ENCODE data around the gene IL22RA2. TPM values are rescaled to one million over a fixed set of nuclear protein-coding genes. Genes with fewer than 3 reads are reported as not detected.

The IL22RA2 gene
- total RNA-seq, 4 donors from 2014 or later, result 0.08 to 0.30 (median 0.22) TPM; not detected in 1

DNA sequence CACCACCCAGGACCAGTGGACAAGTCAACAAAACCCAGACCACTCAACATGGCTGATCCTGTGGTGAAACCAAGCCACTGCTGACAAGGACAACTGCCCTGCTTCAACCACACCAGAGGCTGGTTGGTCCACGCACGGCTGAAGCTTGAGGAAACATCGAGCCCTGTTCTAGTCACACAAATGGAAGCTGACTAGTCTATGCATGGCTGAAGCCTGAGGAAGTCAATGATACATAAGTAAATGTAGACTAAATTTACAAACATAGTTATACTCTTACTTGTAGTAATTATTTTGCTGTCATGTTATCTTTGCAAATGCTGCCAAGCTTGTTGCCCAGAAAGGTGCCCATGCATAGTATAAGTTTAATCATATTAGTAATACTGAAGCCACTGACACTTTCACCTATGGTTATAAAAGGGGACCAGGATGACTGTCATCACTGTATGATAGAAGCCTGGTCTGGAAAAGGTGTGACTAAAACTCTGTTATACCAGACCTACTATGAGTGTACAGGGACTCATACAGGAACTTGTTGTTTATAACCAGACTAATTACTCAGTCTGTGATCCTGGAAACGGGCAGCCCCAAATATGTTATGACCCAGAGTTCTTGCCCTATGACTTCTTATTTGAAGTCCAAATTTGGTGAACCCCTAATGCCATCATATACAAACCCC is 5.6 kb downstream of the IL22RA2 start:
- 92 to 93% methylated on average over 4 of the region's 4 CpGs for WGBS, 2 donors
- no peak for DNase-seq (ENCODE audit: low spot score in 2 of 2)
- no peak overlapping the region for H3K4me3 ChIP-seq (ENCODE audit: low read depth, poor library complexity, severe bottlenecking)
- intact Hi-C loops (cut with DNase I; ENCODE audit: low total_unique reads), result loop anchor here (10.0 kb wide), 1 partner anchor 73 kb away; no protein-coding TSS in a partner anchor
- no peak for TF ChIP-seq POLR2A (IDR thresholded peaks at IDR 0.05)
- TF ChIP-seq, protein P1, sequence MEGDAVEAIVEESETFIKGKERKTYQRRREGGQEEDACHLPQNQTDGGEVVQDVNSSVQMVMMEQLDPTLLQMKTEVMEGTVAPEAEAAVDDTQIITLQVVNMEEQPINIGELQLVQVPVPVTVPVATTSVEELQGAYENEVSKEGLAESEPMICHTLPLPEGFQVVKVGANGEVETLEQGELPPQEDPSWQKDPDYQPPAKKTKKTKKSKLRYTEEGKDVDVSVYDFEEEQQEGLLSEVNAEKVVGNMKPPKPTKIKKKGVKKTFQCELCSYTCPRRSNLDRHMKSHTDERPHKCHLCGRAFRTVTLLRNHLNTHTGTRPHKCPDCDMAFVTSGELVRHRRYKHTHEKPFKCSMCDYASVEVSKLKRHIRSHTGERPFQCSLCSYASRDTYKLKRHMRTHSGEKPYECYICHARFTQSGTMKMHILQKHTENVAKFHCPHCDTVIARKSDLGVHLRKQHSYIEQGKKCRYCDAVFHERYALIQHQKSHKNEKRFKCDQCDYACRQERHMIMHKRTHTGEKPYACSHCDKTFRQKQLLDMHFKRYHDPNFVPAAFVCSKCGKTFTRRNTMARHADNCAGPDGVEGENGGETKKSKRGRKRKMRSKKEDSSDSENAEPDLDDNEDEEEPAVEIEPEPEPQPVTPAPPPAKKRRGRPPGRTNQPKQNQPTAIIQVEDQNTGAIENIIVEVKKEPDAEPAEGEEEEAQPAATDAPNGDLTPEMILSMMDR (IDR thresholded peaks at IDR 0.05), result no peak

DNA sequence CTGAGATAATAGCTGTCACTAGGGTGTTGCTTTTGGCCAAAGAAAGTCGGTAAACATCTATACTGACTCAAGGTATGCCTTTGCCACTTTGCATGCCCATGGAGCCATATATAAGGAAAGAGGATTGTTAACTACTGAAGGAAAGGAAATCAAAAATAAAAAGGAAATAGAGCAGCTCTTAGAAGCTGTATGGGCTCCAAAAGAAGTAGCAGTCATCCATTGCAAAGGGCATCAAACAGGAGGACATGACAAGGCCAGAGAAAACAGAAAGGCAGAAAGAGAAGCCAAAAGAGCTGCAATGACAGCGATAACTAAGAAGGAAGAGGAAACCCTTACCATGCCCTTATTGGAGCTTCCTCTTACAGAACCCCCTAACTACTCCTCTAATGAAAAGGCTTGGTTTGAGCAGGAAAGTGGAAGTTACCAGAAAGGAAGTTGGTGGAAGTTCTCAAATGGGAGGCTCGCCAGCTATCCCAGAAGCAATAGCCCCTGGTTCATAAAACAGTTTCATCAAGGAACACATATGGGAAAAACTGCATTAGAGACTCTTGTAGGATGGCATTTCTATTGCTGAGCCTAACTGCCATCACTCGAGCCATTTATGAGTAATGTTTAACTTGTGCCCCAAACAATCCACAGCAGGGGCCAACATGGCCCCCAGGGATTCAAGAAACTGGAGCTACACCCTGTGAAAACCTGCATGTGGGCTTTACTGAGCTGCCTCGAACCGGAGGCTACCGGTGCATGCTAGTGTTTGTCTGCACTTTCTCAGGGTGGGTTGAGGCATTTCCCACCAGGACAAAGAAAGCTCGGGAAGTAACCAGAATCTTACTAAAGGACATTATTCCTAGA is 7.0 kb downstream of the IL22RA2 start:
- DNase-seq (ENCODE audit: low spot score in 2 of 2), result no peak
- TF ChIP-seq, protein P1 (IDR thresholded peaks at IDR 0.05), result no peak
- TF ChIP-seq POLR2A (IDR thresholded peaks at IDR 0.05), result no peak
- no peak overlapping the region for H3K4me3 ChIP-seq (ENCODE audit: low read depth, poor library complexity, severe bottlenecking)
- WGBS, 2 donors, result 83 to 87% methylated on average over 8 of the region's 8 CpGs
- intact Hi-C loops (cut with DNase I; ENCODE audit: low total_unique reads), result loop anchor here (10.0 kb wide), 1 partner anchor 72 kb away; no protein-coding TSS in a partner anchor

DNA sequence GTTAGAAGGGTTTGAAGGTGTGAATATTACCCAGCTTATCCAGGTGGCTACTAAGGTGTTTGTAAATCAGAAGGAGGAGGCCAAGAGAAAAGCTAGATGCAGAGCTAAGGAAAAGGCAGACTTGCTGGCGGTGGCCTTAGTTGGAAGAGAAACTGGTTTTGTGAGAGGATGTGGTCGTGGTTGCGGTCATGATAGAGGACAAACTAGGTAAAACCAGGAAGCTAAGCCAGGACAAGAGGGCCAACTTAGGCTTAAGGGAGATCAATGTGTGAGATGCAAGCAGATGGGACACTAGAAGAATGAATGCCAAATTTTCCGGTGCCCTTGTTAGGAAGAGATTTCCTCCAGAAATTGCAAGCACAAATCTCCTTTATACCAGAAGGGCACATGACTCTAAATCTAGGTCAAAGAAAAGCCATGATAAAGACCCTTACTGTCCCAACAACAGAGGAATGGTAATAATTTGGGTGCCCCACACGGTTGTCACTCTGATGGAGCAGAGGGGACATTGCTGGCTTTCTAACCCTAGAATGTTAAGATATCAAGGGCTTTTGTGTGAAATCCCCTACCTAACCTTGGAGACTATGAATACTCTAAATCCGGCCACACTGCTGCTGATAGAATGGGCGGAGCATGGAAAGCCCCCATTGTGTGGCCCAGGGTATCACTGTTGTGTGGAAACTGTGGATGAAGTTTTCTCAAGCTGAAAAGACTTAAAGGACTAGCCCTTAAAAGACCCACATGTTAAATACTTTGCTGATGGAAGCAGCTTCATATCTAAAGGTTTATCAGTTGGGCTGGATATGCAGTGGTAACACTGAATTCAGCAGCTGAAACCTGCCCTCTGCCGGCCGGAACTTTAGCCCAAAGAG is 7.8 kb downstream of the IL22RA2 start:
- no peak overlapping the region for H3K4me3 ChIP-seq (ENCODE audit: low read depth, poor library complexity, severe bottlenecking)
- no peak for TF ChIP-seq POLR2A (IDR thresholded peaks at IDR 0.05)
- TF ChIP-seq, protein P1 (IDR thresholded peaks at IDR 0.05), result no peak
- intact Hi-C loops (cut with DNase I; ENCODE audit: low total_unique reads), result loop anchor here (10.0 kb wide), 1 partner anchor 71 kb away; no protein-coding TSS in a partner anchor
- WGBS, 2 donors, result 69 to 73% methylated on average over 9 of the region's 9 CpGs
- DNase-seq (ENCODE audit: low spot score in 2 of 2), result no peak

DNA sequence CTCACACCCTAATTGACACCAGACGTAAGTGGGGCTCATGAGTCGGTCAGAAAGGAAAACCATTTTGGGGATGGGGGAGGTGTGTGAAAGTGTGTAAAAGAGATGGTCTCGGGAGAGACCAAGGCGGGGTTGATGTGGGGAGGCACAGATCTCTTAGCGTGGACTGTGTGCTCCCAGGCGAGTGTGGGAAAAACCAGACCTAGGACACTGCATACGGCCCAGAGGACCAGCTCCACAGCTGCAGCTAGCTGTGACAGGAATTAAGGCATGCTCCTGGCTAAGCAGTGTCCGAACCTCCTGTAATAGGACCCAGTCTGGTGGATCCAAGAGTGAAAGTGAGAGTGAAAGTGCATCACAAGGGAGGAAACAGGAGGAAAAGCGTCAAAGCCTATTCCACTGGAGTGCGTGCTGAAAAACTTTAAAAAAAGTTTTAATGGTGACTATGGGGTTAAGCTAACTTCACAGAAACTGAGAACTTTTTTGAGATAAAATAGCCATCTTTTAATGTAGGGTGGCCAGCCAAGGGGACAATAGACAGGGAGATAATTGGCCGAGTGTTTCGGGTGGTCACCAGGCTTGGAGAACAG is 9.6 kb downstream of the IL22RA2 start:
- intact Hi-C loops (cut with DNase I; ENCODE audit: low total_unique reads), result loop anchor here (10.0 kb wide), 1 partner anchor 69 kb away; no protein-coding TSS in a partner anchor
- no peak overlapping the region for H3K4me3 ChIP-seq (ENCODE audit: low read depth, poor library complexity, severe bottlenecking)
- 83 to 85% methylated on average over 12 of the region's 12 CpGs for WGBS, 2 donors
- DNase-seq (ENCODE audit: low spot score in 2 of 2), result no peak
- TF ChIP-seq, protein P1 (IDR thresholded peaks at IDR 0.05), result no peak
- no peak for TF ChIP-seq POLR2A (IDR thresholded peaks at IDR 0.05)

DNA sequence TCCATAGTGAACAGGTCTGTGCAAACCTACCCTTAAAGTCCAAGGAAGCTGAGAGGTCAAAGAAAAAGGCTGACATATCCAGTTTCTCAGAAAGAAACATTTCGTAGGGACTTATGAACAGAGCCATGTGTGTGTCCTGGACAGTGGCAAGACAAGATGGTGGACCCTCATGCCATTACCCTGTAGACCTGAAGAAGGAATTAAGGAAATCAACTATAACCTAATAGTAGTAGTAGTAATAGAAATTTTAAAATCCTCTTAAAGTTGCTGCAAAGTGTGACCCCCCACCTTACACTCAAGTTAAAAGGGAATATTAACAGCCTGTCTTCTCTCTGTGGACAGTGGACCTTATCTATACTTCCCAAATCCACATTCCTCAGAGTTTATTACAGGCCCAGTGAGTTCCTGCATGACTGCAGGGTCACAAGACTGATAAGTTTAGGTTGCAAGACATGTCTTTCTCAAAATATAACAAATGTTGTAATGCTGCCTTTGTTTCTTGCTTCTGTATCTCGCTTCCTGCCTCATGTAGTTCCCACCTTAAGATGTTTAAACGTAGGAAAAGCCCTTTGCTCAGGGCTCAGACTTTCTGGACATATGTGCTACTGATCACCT is 10.6 kb downstream of the IL22RA2 start:
- intact Hi-C loops (cut with DNase I; ENCODE audit: low total_unique reads), result loop anchor here (10.0 kb wide), 1 partner anchor 68 kb away; no protein-coding TSS in a partner anchor
- DNase-seq (ENCODE audit: low spot score in 2 of 2), result no peak
- H3K4me3 ChIP-seq (ENCODE audit: low read depth, poor library complexity, severe bottlenecking), result no peak overlapping the region
- TF ChIP-seq POLR2A (IDR thresholded peaks at IDR 0.05), result no peak
- TF ChIP-seq, protein P1 (IDR thresholded peaks at IDR 0.05), result no peak
- 83 to 86% methylated on average over 3 of the region's 3 CpGs for WGBS, 2 donors
